ENCODE results near the gene TEX13A. TPM values are rescaled to one million over a fixed set of nuclear protein-coding genes. Genes with fewer than 3 reads are reported as not detected.

The TEX13A gene
- polyA plus RNA-seq, 1 donor = not detected

- DNase-seq (ENCODE audit: low read depth) = no peak
These were observed 40.9 kb downstream of the TEX13A start for GRCh38 chrX:105179644-105180043.

- no peak for DNase-seq (ENCODE audit: low read depth)
These were observed 47.4 kb downstream of the TEX13A start for GRCh38 chrX:105173071-105173470.
